Tibial nerve (tissue), 4 donors: ENCODE results near the gene PRKAG2. TPM values are rescaled to one million over a fixed set of nuclear protein-coding genes. Genes with fewer than 3 reads are reported as not detected.

Source experiments
- DNase-seq, 2 donors: peaks; one replicate each; pipeline ENCODE4 v3.0.0-alpha.2; 2019; ENCODE audit warnings: low spot score in 2 of 2
- H3K27ac ChIP-seq, 4 donors: fragments of 200-600 bp; sonication (generic) in 3 of 4; one replicate each; pipeline ENCODE4 v1.5.1; 2017 to 2019; ENCODE audit warnings: mild to moderate bottlenecking in 1 of 4
- H3K27me3 ChIP-seq, 2 donors: fragments of 200-600 bp; sonication (generic) in 1 of 2; one replicate each; pipeline versions ENCODE4 v1.5.1 to v1.6.0; 2017 to 2019
- H3K36me3 ChIP-seq, 3 donors: fragments of 200-600 bp; sonication (generic); one replicate each; pipeline ENCODE4 v1.5.1; 2018 to 2019
- H3K4me1 ChIP-seq, 4 donors: fragments of 200-600 bp; sonication (generic) in 3 of 4; one replicate each; pipeline ENCODE4 v1.5.1; 2017 to 2019
- H3K4me3 ChIP-seq, 4 donors: fragments of 200-600 bp; sonication (generic) in 3 of 4; one replicate each; pipeline ENCODE4 v1.5.1; 2017 to 2019; ENCODE audit warnings: mild to moderate bottlenecking in 1 of 4, moderate library complexity in 1 of 4
- H3K9me3 ChIP-seq, 4 donors: fragments of 200-600 bp; sonication (generic) in 3 of 4; one replicate each; pipeline ENCODE4 v1.5.1; 2017 to 2019
- CTCF ChIP-seq, 5 experiments: fragments of 200-600 bp in 3 of 5; fragments of 450-650 bp in 2 of 5; sonication (generic) in 3 of 5; IDR thresholded peaks; one replicate each; pipeline ENCODE4 v1.5.1; 2016 to 2019; ENCODE audit warnings: antibody characterized with exemption in 5 of 5, mild to moderate bottlenecking in 3 of 5, moderate library complexity in 2 of 5
- EP300 ChIP-seq, 2 donors: sonication (generic); formaldehyde crosslinking; IDR thresholded peaks; one replicate each; pipeline ENCODE4 v1.6.1; 2017; ENCODE audit warnings: antibody characterized with exemption in 2 of 2, mild to moderate bottlenecking in 1 of 2
- POLR2A ChIP-seq, 2 donors: fragments of 450-650 bp; IDR thresholded peaks; one replicate each; pipeline ENCODE4 v1.6.1; 2017; ENCODE audit warnings: antibody characterized with exemption in 2 of 2, mild to moderate bottlenecking in 2 of 2, moderate library complexity in 2 of 2
- WGBS, 2 donors: methylation state at CpG; one replicate each; pipeline ENCODE4 v1.1.5; 2018; 5-methylcytosine and 5-hydroxymethylcytosine counted together
- total RNA-seq, 4 donors: library from RNA; depleted of rRNA; stranded (reverse); fragments of >200 nt; gene quantifications; one replicate each; pipeline ENCODE4 v1.1.0, GENCODE V29; 2016

PRKAG2 gene
- total RNA-seq, 4 donors from 2014 or later: 24.5 to 82.6 (median 38.3) TPM

DNA sequence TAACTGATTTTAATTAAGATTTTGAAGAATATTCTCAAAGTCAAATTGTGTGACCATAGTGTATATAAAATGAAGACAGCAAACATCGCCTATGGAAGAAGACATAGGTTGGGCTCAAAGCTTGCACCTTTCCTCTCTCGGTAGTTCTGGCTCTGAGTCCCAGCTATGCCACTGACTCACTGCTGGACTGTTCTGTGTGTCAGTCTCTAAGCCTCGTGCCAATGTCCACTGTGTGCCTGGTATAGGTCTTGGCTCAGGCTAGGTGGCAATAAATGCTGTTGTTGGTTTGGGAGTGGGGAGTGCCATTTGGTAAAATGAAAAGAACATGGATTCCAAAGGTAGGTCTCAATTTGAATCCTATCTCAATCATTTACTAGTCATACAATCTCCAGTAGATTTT, 219.7 kb downstream of the PRKAG2 start:
- Histone ChIP-seq H3K9me3 (no peaks in the 10 kb centered on the region), H3K4me1 (no peaks in the 10 kb centered on the region), H3K27ac (no peak overlapping the region), H3K27me3 (no peaks in the 10 kb centered on the region), H3K36me3 (no peaks in the 10 kb centered on the region), H3K4me3 (no peak overlapping the region)
- DNase-seq: no peak
- 89 to 94% methylated on average over 3 of the region's 3 CpGs for WGBS, 2 donors
- TF ChIP-seq POLR2A (IDR thresholded peaks at IDR 0.05): no peak
- TF ChIP-seq CTCF (IDR thresholded peaks at IDR 0.05): no peak

DNA sequence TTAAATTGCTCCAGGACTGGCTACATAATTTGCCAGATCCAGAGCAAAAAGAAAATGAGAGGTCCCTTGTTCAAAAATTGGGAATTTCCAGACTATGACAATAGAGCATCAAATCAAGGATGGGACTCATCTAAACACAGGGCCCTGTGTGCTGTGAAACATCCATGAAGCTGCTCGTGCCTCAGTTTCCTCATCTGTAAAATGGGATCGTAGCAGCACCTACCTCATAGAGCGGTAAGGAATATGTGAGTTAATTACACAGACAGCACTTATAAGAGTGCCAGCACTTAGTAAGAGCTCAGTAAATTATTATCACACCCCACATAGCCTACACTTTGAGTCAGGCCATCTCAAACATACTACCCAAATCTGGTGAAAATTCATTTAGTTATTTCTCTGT, 221.4 kb downstream of the PRKAG2 start:
- 88 to 95% methylated on average over 3 of the region's 3 CpGs for WGBS, 2 donors

DNA sequence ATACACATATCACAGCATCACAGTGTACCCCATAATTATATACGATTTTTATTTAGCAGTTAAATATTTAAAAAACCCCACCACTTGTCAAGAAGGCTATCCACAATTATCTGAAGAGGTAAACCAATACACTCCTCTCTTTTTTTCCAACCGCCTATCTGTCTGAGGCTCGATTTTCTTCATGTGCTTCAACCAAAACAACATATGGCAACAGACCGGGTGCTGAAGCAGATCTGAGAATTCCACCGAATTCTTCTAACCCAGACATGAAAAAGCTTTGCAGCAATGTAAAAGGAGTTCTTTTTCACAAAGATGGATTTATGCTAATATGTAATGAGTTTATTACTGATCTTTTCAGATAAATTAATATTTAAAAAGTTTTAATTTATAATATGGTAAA, 224.8 kb downstream of the PRKAG2 start:
- Histone ChIP-seq H3K36me3 (no peaks in the 10 kb centered on the region), H3K9me3 (no peaks in the 10 kb centered on the region), H3K4me1 (peaks cover 0 to 13% (median 5%) of the 10 kb centered on the region in 4 donors), H3K4me3 (no peak overlapping the region), H3K27me3 (no peaks in the 10 kb centered on the region), H3K27ac (peak overlapping the region in 2 of 4 donors; percentile 63 to 75)
- 80 to 88% methylated on average over 5 of the region's 5 CpGs for WGBS, 2 donors
- DNase-seq: no peak
- TF ChIP-seq EP300 (IDR thresholded peaks at IDR 0.05) (no peak), POLR2A (IDR thresholded peaks at IDR 0.05) (no peak), CTCF (IDR thresholded peaks at IDR 0.05) (no peak)

More for the DNA sequence above, 221.4 kb downstream of the PRKAG2 start:
- Histone ChIP-seq H3K27me3 (no peaks in the 10 kb centered on the region), H3K27ac (no peak overlapping the region), H3K36me3 (no peaks in the 10 kb centered on the region), H3K9me3 (no peaks in the 10 kb centered on the region), H3K4me1 (peaks cover 0 to 9% (median 4%) of the 10 kb centered on the region in 4 donors), H3K4me3 (no peak overlapping the region)
- no peak for DNase-seq
- no peak for TF ChIP-seq POLR2A (IDR thresholded peaks at IDR 0.05)

- DNase-seq: no peak
- Histone ChIP-seq H3K27ac (peak overlapping the region in 2 of 4 donors; percentile 34 to 58), H3K27me3 (no peaks in the 10 kb centered on the region), H3K4me3 (no peak overlapping the region), H3K4me1 (peaks cover 0 to 13% (median 5%) of the 10 kb centered on the region in 4 donors), H3K9me3 (peaks cover 0 to 8% (median 0%) of the 10 kb centered on the region in 4 donors), H3K36me3 (no peaks in the 10 kb centered on the region)
- WGBS, 2 donors: 93 to 94% methylated on average over 4 of the region's 4 CpGs
- no peak for TF ChIP-seq EP300 (IDR thresholded peaks at IDR 0.05)
Observed at GRCh38 chr7:151650161-151650560, 226.8 kb downstream of the PRKAG2 start.

- H3K4me1 ChIP-seq: peaks cover 0 to 13% (median 5%) of the 10 kb centered on the region in 4 donors
- DNase-seq: no peak
- no peak overlapping the region for H3K27ac ChIP-seq
- TF ChIP-seq POLR2A (IDR thresholded peaks at IDR 0.05): no peak
- no peak for TF ChIP-seq CTCF (IDR thresholded peaks at IDR 0.05)
- no peak for TF ChIP-seq EP300 (IDR thresholded peaks at IDR 0.05)
- peaks cover 0 to 11% (median 0%) of the 10 kb centered on the region in 4 donors for H3K9me3 ChIP-seq
- H3K36me3 ChIP-seq: no peaks in the 10 kb centered on the region
- WGBS, 2 donors: 71 to 75% methylated on average over 6 of the region's 6 CpGs
- H3K4me3 ChIP-seq: no peak overlapping the region
- H3K27me3 ChIP-seq: no peaks in the 10 kb centered on the region
Observed at GRCh38 chr7:151648429-151648828, 228.5 kb downstream of the PRKAG2 start.

DNA sequence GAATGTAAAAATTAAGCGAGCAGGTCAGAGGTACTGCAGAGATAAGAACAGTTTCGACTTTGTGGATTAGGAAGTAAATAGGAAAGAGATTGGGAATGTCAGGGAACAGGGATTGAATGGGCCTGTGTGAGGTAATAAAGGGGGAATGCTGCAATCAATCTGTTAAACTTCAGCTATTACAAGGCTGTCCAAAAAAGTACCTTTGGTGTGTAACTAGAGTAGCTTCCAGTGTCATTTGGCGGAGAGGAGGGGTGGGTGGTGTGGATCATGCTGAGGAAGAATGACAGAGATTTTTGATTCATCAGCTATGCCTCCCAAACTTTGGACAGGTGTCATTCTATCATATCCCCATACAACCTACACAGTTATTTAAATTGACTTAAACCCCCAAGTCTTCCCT, 229.0 kb downstream of the PRKAG2 start:
- WGBS, 2 donors: 88 to 92% methylated on average over 3 of the region's 3 CpGs
- Histone ChIP-seq H3K36me3 (no peaks in the 10 kb centered on the region), H3K27ac (no peak overlapping the region), H3K27me3 (no peaks in the 10 kb centered on the region), H3K9me3 (peaks cover 0 to 11% (median 0%) of the 10 kb centered on the region in 4 donors), H3K4me1 (peaks cover 0 to 13% (median 5%) of the 10 kb centered on the region in 4 donors), H3K4me3 (no peak overlapping the region)
- no peak for DNase-seq
- TF ChIP-seq POLR2A (IDR thresholded peaks at IDR 0.05): no peak
- TF ChIP-seq CTCF (IDR thresholded peaks at IDR 0.05): no peak
- TF ChIP-seq EP300 (IDR thresholded peaks at IDR 0.05): no peak
